Erythroblast (primary cell): ENCODE measurements around the gene MED27.

Experiments used
- GATA1 ChIP-seq: IDR thresholded peaks from 2 replicates; pipeline ENCODE4 v1.6.1; 2011; ENCODE audit warnings: low read depth, mild to moderate bottlenecking, control low read depth, low read length, moderate library complexity
- POLR2A ChIP-seq: IDR thresholded peaks from 2 replicates; pipeline ENCODE4 v1.6.1; 2011; ENCODE audit warnings: mild to moderate bottlenecking, low read length

GRCh38 chr9:132004323-132004722 is 75.3 kb downstream of the MED27 start:
- TF ChIP-seq POLR2A (no peak), GATA1 (no peak)
